ENCODE results near the gene STARD5.

Gene STARD5

GRCh38 chr15:81280696-81281455 lies 43.1 kb downstream of the STARD5 start:
- H4K20me1 ChIP-seq (ENCODE audit: insufficient read depth, low read length, poor library complexity, severe bottlenecking), result no peaks in the 10 kb centered on the region
- no peak overlapping the region for H2AFZ ChIP-seq (ENCODE audit: low read length)
- no peaks in the 10 kb centered on the region for H3K27me3 ChIP-seq (ENCODE audit: insufficient read depth, low read length, poor library complexity, severe bottlenecking)
- TF ChIP-seq CTCF (conservative IDR thresholded peaks at IDR 0.05; ENCODE audit: low read length) (no peak), EZH2phosphoT487 (IDR thresholded peaks at IDR 0.05; ENCODE audit: borderline replicate concordance) (no peak)
- H3K9ac ChIP-seq (ENCODE audit: low read depth, low read length, poor library complexity, severe bottlenecking), result no peak overlapping the region
- peaks cover 12% of the 10 kb centered on the region; the same call in 1 of the 2 replicates for H3K9me3 ChIP-seq (ENCODE audit: insufficient read depth, low read depth, low read length)
- H3K36me3 ChIP-seq (ENCODE audit: insufficient read depth, low read length), result no peaks in the 10 kb centered on the region
- H3K4me1 ChIP-seq (ENCODE audit: insufficient read depth, low read length, poor library complexity, severe bottlenecking), result peaks cover 27% of the 10 kb centered on the region
- H3K79me2 ChIP-seq (ENCODE audit: insufficient read depth, low read length), result no peaks in the 10 kb centered on the region
- H3K4me2 ChIP-seq (ENCODE audit: low read depth, low read length, poor library complexity, severe bottlenecking), result no peak overlapping the region
- H3K4me3 ChIP-seq (ENCODE audit: low read length, poor library complexity, severe bottlenecking), result no peak overlapping the region
- no peaks in the 10 kb centered on the region for H3K9me2 ChIP-seq (replicated peaks; ENCODE audit: low read depth, low read length)
- no peaks in the 10 kb centered on the region for H3F3A ChIP-seq (ENCODE audit: low read depth)

- H3K9me3 ChIP-seq (ENCODE audit: insufficient read depth, low read depth, low read length), result peaks cover 12% of the 10 kb centered on the region; the same call in 1 of the 2 replicates
- no peaks in the 10 kb centered on the region for H3K27me3 ChIP-seq (ENCODE audit: insufficient read depth, low read length, poor library complexity, severe bottlenecking)
- TF ChIP-seq EZH2phosphoT487 (IDR thresholded peaks at IDR 0.05; ENCODE audit: borderline replicate concordance), result no peak
- TF ChIP-seq CTCF (conservative IDR thresholded peaks at IDR 0.05; ENCODE audit: low read length), result no peak
- H3K79me2 ChIP-seq (ENCODE audit: insufficient read depth, low read length), result no peaks in the 10 kb centered on the region
- H4K20me1 ChIP-seq (ENCODE audit: insufficient read depth, low read length, poor library complexity, severe bottlenecking), result no peaks in the 10 kb centered on the region
- no peak overlapping the region for H3K9ac ChIP-seq (ENCODE audit: low read depth, low read length, poor library complexity, severe bottlenecking)
- no peaks in the 10 kb centered on the region for H3F3A ChIP-seq (ENCODE audit: low read depth)
- H2AFZ ChIP-seq (ENCODE audit: low read length), result no peak overlapping the region
- no peak overlapping the region for H3K4me2 ChIP-seq (ENCODE audit: low read depth, low read length, poor library complexity, severe bottlenecking)
- H3K9me2 ChIP-seq (replicated peaks; ENCODE audit: low read depth, low read length), result no peaks in the 10 kb centered on the region
- peaks cover 22% of the 10 kb centered on the region for H3K4me1 ChIP-seq (ENCODE audit: insufficient read depth, low read length, poor library complexity, severe bottlenecking)
- H3K36me3 ChIP-seq (ENCODE audit: insufficient read depth, low read length), result no peaks in the 10 kb centered on the region
- no peak overlapping the region for H3K4me3 ChIP-seq (ENCODE audit: low read length, poor library complexity, severe bottlenecking)
Observed at GRCh38 chr15:81279621-81280485, 44.1 kb downstream of the STARD5 start.

GRCh38 chr15:81278306-81279029 lies 45.5 kb downstream of the STARD5 start:
- Histone ChIP-seq H3K36me3 (ENCODE audit: insufficient read depth, low read length) (no peaks in the 10 kb centered on the region), H3K9me3 (ENCODE audit: insufficient read depth, low read depth, low read length) (peaks cover 12% of the 10 kb centered on the region; the same call in 1 of the 2 replicates), H4K20me1 (ENCODE audit: insufficient read depth, low read length, poor library complexity, severe bottlenecking) (no peaks in the 10 kb centered on the region), H3K9me2 (replicated peaks; ENCODE audit: low read depth, low read length) (no peaks in the 10 kb centered on the region), H3K79me2 (ENCODE audit: insufficient read depth, low read length) (no peaks in the 10 kb centered on the region), H3K4me3 (ENCODE audit: low read length, poor library complexity, severe bottlenecking) (no peak overlapping the region), H3K27me3 (ENCODE audit: insufficient read depth, low read length, poor library complexity, severe bottlenecking) (no peaks in the 10 kb centered on the region), H3K4me1 (ENCODE audit: insufficient read depth, low read length, poor library complexity, severe bottlenecking) (peaks cover 16% of the 10 kb centered on the region), H2AFZ (ENCODE audit: low read length) (no peak overlapping the region), H3K4me2 (ENCODE audit: low read depth, low read length, poor library complexity, severe bottlenecking) (no peak overlapping the region), H3K9ac (ENCODE audit: low read depth, low read length, poor library complexity, severe bottlenecking) (no peak overlapping the region), H3F3A (ENCODE audit: low read depth) (no peaks in the 10 kb centered on the region)
- TF ChIP-seq EZH2phosphoT487 (IDR thresholded peaks at IDR 0.05; ENCODE audit: borderline replicate concordance) (no peak), CTCF (conservative IDR thresholded peaks at IDR 0.05; ENCODE audit: low read length) (no peak)
